ENCODE measurements around the gene DCDC2.

- no peak for TF ChIP-seq CTCF (conservative IDR thresholded peaks at IDR 0.05; ENCODE audit: low read depth, low read length)
- TF ChIP-seq EZH2 (IDR thresholded peaks at IDR 0.05; ENCODE audit: borderline replicate concordance, low read depth, low read length, poor library complexity, severe bottlenecking): no peak
Measured at GRCh38 chr6:24233813-24234442, 123.9 kb downstream of the DCDC2 start.
